Esophagus muscularis mucosa (tissue), 4 donors: ENCODE data around the gene CREM.

Experiments used
- EP300 ChIP-seq: sonication (generic); formaldehyde crosslinking; IDR thresholded peaks from one replicate; pipeline ENCODE4 v1.6.1; 2017; ENCODE audit warnings: antibody characterized with exemption
- POLR2A ChIP-seq: fragments of 450-650 bp; IDR thresholded peaks from one replicate; pipeline ENCODE4 v1.6.1; 2017; ENCODE audit warnings: antibody characterized with exemption, moderate library complexity, mild to moderate bottlenecking, low read depth
- TF ChIP-seq, protein P1 (sequence below), 3 experiments: fragments of 200-600 bp in 2 of 3; fragments of 450-650 bp in 1 of 3; sonication (generic) in 2 of 3; IDR thresholded peaks; one replicate each; pipeline ENCODE4 v1.5.1; 2017 to 2019; ENCODE audit warnings: antibody characterized with exemption in 3 of 3, mild to moderate bottlenecking in 2 of 3, moderate library complexity in 1 of 3

DNA sequence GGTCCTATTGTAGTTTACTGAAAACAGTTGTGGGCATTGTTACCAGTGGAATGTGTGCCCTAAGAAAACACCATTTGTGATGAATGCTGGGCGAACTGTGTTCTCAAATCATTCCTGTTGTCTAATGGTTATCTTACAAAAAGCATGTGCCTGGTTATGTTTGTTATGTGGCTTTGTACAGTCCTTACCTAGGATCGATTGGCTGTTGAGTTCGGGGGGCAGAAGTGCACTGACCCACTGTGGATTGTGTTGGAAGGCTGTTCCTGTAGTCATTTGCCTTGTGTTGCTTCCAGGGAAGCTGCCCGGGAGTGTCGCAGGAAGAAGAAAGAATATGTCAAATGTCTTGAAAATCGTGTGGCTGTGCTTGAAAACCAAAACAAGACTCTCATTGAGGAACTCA is 84.3 kb downstream of the CREM start:
- TF ChIP-seq, protein P1, sequence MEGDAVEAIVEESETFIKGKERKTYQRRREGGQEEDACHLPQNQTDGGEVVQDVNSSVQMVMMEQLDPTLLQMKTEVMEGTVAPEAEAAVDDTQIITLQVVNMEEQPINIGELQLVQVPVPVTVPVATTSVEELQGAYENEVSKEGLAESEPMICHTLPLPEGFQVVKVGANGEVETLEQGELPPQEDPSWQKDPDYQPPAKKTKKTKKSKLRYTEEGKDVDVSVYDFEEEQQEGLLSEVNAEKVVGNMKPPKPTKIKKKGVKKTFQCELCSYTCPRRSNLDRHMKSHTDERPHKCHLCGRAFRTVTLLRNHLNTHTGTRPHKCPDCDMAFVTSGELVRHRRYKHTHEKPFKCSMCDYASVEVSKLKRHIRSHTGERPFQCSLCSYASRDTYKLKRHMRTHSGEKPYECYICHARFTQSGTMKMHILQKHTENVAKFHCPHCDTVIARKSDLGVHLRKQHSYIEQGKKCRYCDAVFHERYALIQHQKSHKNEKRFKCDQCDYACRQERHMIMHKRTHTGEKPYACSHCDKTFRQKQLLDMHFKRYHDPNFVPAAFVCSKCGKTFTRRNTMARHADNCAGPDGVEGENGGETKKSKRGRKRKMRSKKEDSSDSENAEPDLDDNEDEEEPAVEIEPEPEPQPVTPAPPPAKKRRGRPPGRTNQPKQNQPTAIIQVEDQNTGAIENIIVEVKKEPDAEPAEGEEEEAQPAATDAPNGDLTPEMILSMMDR (IDR thresholded peaks at IDR 0.05) = no peak
- TF ChIP-seq POLR2A (no peak), EP300 (no peak)
